Measurements from ENCODE around the gene ITLN2.

DNA sequence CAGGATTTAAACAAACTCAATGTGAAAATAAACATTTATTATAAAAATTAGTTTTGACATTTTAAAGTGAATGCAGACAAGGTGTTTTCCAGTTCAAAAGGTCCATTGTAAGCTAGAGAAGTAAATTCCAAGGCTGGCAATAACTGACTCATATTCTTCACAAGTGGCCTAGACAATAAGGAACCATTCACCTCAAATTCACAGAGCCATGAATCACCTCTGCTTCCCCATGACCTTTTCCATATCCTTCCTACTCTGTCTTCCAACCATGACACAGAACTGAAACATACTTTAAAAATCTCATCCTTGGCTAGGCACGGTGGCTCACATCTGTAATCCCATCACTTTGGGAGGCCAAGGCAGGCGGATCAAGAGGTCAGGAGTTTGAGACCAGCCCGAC lies 41.6 kb upstream of the ITLN2 start:
- TF ChIP-seq EZH2 (IDR thresholded peaks at IDR 0.05; ENCODE audit: insufficient read depth, poor library complexity, severe bottlenecking) (no peak), EZH2phosphoT487 (IDR thresholded peaks at IDR 0.05; ENCODE audit: insufficient read depth, low read depth) (no peak)
